Heart left ventricle (tissue), 13 donors: ENCODE data around the gene CLDN4.

Source experiments
- POLR2A ChIP-seq, 2 donors: fragments of 450-650 bp; IDR thresholded peaks; one replicate each; pipeline ENCODE4 v1.6.1; 2017; ENCODE audit warnings: antibody characterized with exemption in 2 of 2, mild to moderate bottlenecking in 2 of 2, moderate library complexity in 2 of 2
- TF ChIP-seq, protein P1 (sequence below), 12 donors: fragments of 200-600 bp; sonication (generic) in 4 of 12; IDR thresholded peaks; one replicate each; pipeline versions ENCODE4 v1.5.0 to v1.8.0; 2018 to 2022; ENCODE audit warnings: antibody characterized with exemption in 12 of 12, mild to moderate bottlenecking in 5 of 12
- donor health status: ischemic (EF 13 %, LVEDD 7.1; RV severe dilation, severe dysfunction).
- donor health status: DM: no; HTN: yes; CAD: no.
- donor health status: DM: no; HTN: no; CAD: no.
- donor health status: ischemic (EF 25% LVEDD 6.9; RV normal size, moderate dysfunction).
- donor health status: ischemic (EF 25% LVEDD 5.7; RV mildly dilated, moderate dysfunction).
- donor health status: ischemic (EF 35%, LVEDD 5.7; RV mildly dilated, moderate dysfunction).
- donor health status: nonischemic (EF 11% LVEDD 7.7; RV severe dilation, severe dysfunction).
- donor health status: DM: yes; HTN: yes; CAD: no.
- donor health status: PGD.
- donor health status: ischemic (EF 29% LVEDD 5.4; RV normal size, mild dysfunction).
- donor health status: nonischemic (EF 23%, LVEDD 6.1; RV moderate dilation, normal function).

DNA sequence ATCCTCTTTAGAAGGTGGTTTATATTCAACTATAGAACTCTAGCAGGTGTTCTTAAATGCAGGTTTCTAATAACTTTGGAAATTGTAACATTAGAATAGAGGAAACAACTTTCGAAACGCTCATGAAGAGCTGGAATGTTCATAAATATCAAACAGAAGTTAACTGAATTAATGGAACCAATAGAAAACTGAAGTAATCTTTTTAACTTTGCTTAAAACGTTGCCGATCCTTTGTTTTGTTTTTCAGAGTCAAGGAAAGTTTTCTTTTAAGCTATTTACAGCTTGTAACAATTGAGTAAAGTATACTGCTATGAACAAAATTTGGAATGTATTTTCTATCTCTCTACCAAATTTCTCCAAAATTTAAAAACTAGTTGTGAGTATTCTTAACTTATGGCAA lies 41.7 kb upstream of the CLDN4 start:
- no peak for TF ChIP-seq POLR2A (IDR thresholded peaks at IDR 0.05)
- TF ChIP-seq, protein P1, sequence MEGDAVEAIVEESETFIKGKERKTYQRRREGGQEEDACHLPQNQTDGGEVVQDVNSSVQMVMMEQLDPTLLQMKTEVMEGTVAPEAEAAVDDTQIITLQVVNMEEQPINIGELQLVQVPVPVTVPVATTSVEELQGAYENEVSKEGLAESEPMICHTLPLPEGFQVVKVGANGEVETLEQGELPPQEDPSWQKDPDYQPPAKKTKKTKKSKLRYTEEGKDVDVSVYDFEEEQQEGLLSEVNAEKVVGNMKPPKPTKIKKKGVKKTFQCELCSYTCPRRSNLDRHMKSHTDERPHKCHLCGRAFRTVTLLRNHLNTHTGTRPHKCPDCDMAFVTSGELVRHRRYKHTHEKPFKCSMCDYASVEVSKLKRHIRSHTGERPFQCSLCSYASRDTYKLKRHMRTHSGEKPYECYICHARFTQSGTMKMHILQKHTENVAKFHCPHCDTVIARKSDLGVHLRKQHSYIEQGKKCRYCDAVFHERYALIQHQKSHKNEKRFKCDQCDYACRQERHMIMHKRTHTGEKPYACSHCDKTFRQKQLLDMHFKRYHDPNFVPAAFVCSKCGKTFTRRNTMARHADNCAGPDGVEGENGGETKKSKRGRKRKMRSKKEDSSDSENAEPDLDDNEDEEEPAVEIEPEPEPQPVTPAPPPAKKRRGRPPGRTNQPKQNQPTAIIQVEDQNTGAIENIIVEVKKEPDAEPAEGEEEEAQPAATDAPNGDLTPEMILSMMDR (IDR thresholded peaks at IDR 0.05): no peak
